K562 (cell line): ENCODE results near the gene KLF17. TPM values are rescaled to one million over a fixed set of nuclear protein-coding genes. Genes with fewer than 3 reads are reported as not detected.

Experiments used
- BCLAF1 ChIP-seq, 2 experiments: fragments of 450-650 bp in 1 of 2; IDR thresholded peaks; 2 replicates each; pipeline ENCODE4 v1.6.1; 2011 to 2017; ENCODE audit warnings: low read depth in 2 of 2, antibody characterized with exemption in 1 of 2, borderline replicate concordance in 1 of 2, low read length in 1 of 2, mild to moderate bottlenecking in 1 of 2, mixed read lengths in 1 of 2; ENCODE audit not compliant: control insufficient read depth in 1 of 2
- CBX8 ChIP-seq: fragments of 200-600 bp; sonication (generic); IDR thresholded peaks from 2 replicates; pipeline ENCODE4 v1.6.1; 2012; ENCODE audit warnings: borderline replicate concordance, mixed run types, low read depth, mild to moderate bottlenecking, moderate library complexity, mixed read lengths, low read length, control low read depth, inconsistent platforms; ENCODE audit not compliant: poor library complexity, severe bottlenecking; ENCODE audit errors: extremely low read depth
- CCAR2 ChIP-seq: fragments of 200-400 bp; formaldehyde crosslinking; IDR thresholded peaks from 2 replicates; pipeline ENCODE4 v1.6.1; 2017; ENCODE audit warnings: mild to moderate bottlenecking, low read depth, low read length
- E4F1 ChIP-seq: fragments of 250-450 bp; sonication (Bioruptor Pico); IDR thresholded peaks from 2 replicates; pipeline ENCODE4 v1.5.0; 2021; ENCODE audit warnings: mild to moderate bottlenecking, borderline replicate concordance
- ELF4 ChIP-seq: fragments of 450-650 bp; formaldehyde crosslinking; IDR thresholded peaks from 2 replicates; pipeline ENCODE4 v1.4.0; 2022; ENCODE audit warnings: missing genetic modification characterization
- HOXB6 ChIP-seq: fragments of 250-450 bp; sonication (Bioruptor Pico); IDR thresholded peaks from 2 replicates; pipeline ENCODE4 v1.5.1; 2022; ENCODE audit warnings: mild to moderate bottlenecking, borderline replicate concordance
- NELFE ChIP-seq: IDR thresholded peaks from 2 replicates; pipeline ENCODE4 v1.6.1; 2011; ENCODE audit warnings: mild to moderate bottlenecking; ENCODE audit not compliant: insufficient read depth, insufficient read length
- NKRF ChIP-seq: fragments of 450-650 bp; IDR thresholded peaks from 2 replicates; pipeline ENCODE4 v1.6.1; 2016; ENCODE audit warnings: borderline replicate concordance
- RBBP5 ChIP-seq: fragments of 200-600 bp; sonication (generic); IDR thresholded peaks from 2 replicates; pipeline ENCODE4 v1.6.1; 2012; ENCODE audit warnings: borderline replicate concordance, mild to moderate bottlenecking, low read length, control low read depth, inconsistent platforms; ENCODE audit not compliant: insufficient read depth, poor library complexity, severe bottlenecking
- SMAD3 ChIP-seq: fragments of 450-650 bp; formaldehyde crosslinking; conservative IDR thresholded peaks from 2 replicates; pipeline ENCODE4 v1.4.0; 2020; ENCODE audit warnings: mild to moderate bottlenecking
- SMARCB1 ChIP-seq: IDR thresholded peaks from 2 replicates; pipeline ENCODE4 v1.6.1; 2011; ENCODE audit warnings: improper control_type of control experiment, low read depth; ENCODE audit not compliant: insufficient read length
- ZEB2 ChIP-seq: fragments of 450-650 bp; IDR thresholded peaks from 2 replicates; pipeline ENCODE4 v1.6.1; 2016
- ZNF146 ChIP-seq: IDR thresholded peaks from one replicate; pipeline ENCODE4 v1.6.1; 2018; ENCODE audit warnings: missing compliant biosample characterization; ENCODE audit not compliant: unreplicated experiment
- ZNF398 ChIP-seq: fragments of 250-450 bp; sonication (Bioruptor Pico); IDR thresholded peaks from 2 replicates; pipeline ENCODE4 v1.8.0; 2021; ENCODE audit warnings: moderate library complexity, mild to moderate bottlenecking, inconsistent platforms
- ZNF436 ChIP-seq: fragments of 250-450, 450-650 bp; sonication (Bioruptor Pico); formaldehyde crosslinking; IDR thresholded peaks from 2 replicates; pipeline ENCODE4 v1.7.0; 2020; ENCODE audit warnings: mild to moderate bottlenecking
- polyA plus RNA-seq, 8 experiments: library from polyadenylated mRNA; depleted of rRNA in 4 of 8; stranded (reverse) in 5 of 8; unstranded in 3 of 8; fragments of >200 nt; fragmentation: Nextera tagmentation in 2 of 8; fragmentation: Illumina TruSeq in 1 of 8; extraction: Ambion mirVana in 2 of 8; extraction: Trizol in 1 of 8; gene quantifications; 2 replicates each; pipeline versions ENCODE4 v1.2.1 to v1.2.3, GENCODE V29; 2011 to 2014; ENCODE audit warnings: inconsistent platforms in 1 of 8, missing spikeins in 1 of 8
- total RNA-seq, 7 experiments: library from RNA; depleted of rRNA in 6 of 7; stranded (reverse); fragments of >200 nt in 6 of 7; fragmentation: Illumina TruSeq in 2 of 7; extraction: Trizol in 2 of 7; gene quantifications; 2 replicates each; pipeline versions ENCODE4 v1.2.1 to v1.2.3, GENCODE V29; 2011 to 2021; ENCODE audit warnings: low replicate concordance in 1 of 7

KLF17 gene
- total and polyA plus RNA-seq, 9 of the 15 experiments (the other 6 are each of a cell fraction or from before 2014, with no cell fraction given) = 0.01 to 0.24 (median 0.13) TPM; not detected in 6

- TF ChIP-seq BCLAF1 (IDR thresholded peaks at IDR 0.05; ENCODE audit: borderline replicate concordance in 1 of 2, control insufficient read depth in 1 of 2, low read depth in 2 of 2, low read length in 1 of 2) (no peak), NKRF (no peak), ZNF146 (CRISPR knock-in tag) (no peak), NELFE (no peak), ZNF436 (CRISPR knock-in tag) (no peak), SMARCB1 (no peak), E4F1 (no peak), SMAD3 (CRISPR knock-in tag) (no peak), ZNF398 (CRISPR knock-in tag) (no peak), CCAR2 (no peak), RBBP5 (no peak), CBX8 (no peak), HOXB6 (no peak), ZEB2 (0 out of 2 replicates have a peak, but pooled peaks have one; percentile 16), ELF4 (CRISPR knock-in tag) (0 out of 2 replicates have a peak, but pooled peaks have one; percentile 9)
Measured at GRCh38 chr1:44090429-44091252, 28.0 kb upstream of the KLF17 start (continued).
